SHP77 treated with DMSO at 0.1 percent for 48 hours (cell line): ENCODE measurements around the gene WDR44.
"Not testable (repeated sequence)": the region's sequence is repeated elsewhere in the genome, so short reads cannot be mapped to it uniquely, and the experiment has no call there.

Experiments
- DNase-seq: peaks from one replicate; lab custom pipeline; 2025; lab: John Stamatoyannopoulos, UW

Gene WDR44

GRCh38 chrX:118360429-118361125 lies 14.7 kb downstream of the WDR44 start:
- DNase-seq = no peak

GRCh38 chrX:118364261-118364660 lies 18.4 kb downstream of the WDR44 start:
- DNase-seq = no peak

GRCh38 chrX:118367338-118367737 lies 21.4 kb downstream of the WDR44 start:
- no peak for DNase-seq

- DNase-seq = no peak
Measured at GRCh38 chrX:118368398-118368797, 22.5 kb downstream of the WDR44 start.

GRCh38 chrX:118370921-118371624 lies 25.2 kb downstream of the WDR44 start:
- no peak for DNase-seq

- no peak for DNase-seq
Measured at GRCh38 chrX:118373538-118373937, 27.6 kb downstream of the WDR44 start.

GRCh38 chrX:118383120-118383519 lies 37.2 kb downstream of the WDR44 start:
- no peak for DNase-seq

- DNase-seq = no peak
Measured at GRCh38 chrX:118392716-118393115, 46.8 kb downstream of the WDR44 start.

- DNase-seq = no peak
Measured at GRCh38 chrX:118396113-118396512, 50.2 kb downstream of the WDR44 start.

- DNase-seq = no peak
Measured at GRCh38 chrX:118418811-118419251, 72.9 kb downstream of the WDR44 start.

GRCh38 chrX:118420462-118420861 lies 74.6 kb downstream of the WDR44 start:
- no peak for DNase-seq

- DNase-seq = no peak
Measured at GRCh38 chrX:118423558-118423957, 77.7 kb downstream of the WDR44 start.

GRCh38 chrX:118432799-118433198 lies 86.9 kb downstream of the WDR44 start:
- no peak for DNase-seq

- DNase-seq = no peak
Measured at GRCh38 chrX:118437283-118437682, 91.4 kb downstream of the WDR44 start.

GRCh38 chrX:118448273-118448783 lies 102.4 kb downstream of the WDR44 start:
- no peak for DNase-seq

- no peak for DNase-seq
Measured at GRCh38 chrX:118455013-118455412, 109.1 kb downstream of the WDR44 start.

GRCh38 chrX:118459494-118459893 lies 113.6 kb downstream of the WDR44 start:
- DNase-seq = peak; percentile 40

- no peak for DNase-seq
Measured at GRCh38 chrX:118464501-118464900, 118.6 kb downstream of the WDR44 start.

GRCh38 chrX:118468122-118468521 lies 122.2 kb downstream of the WDR44 start:
- DNase-seq = no peak

- not testable (repeated sequence) for DNase-seq
Measured at GRCh38 chrX:118470721-118471347, 124.9 kb downstream of the WDR44 start.

GRCh38 chrX:118474586-118474985 lies 128.7 kb downstream of the WDR44 start:
- no peak for DNase-seq

- no peak for DNase-seq
Measured at GRCh38 chrX:118475903-118476302, 130.0 kb downstream of the WDR44 start.

GRCh38 chrX:118480172-118480571 lies 134.3 kb downstream of the WDR44 start:
- no peak for DNase-seq
